Measurements from ENCODE around the gene C19orf85.

GRCh38 chr19:55500368-55500952 is 35.9 kb upstream of the C19orf85 start:
- TF ChIP-seq, protein P1, sequence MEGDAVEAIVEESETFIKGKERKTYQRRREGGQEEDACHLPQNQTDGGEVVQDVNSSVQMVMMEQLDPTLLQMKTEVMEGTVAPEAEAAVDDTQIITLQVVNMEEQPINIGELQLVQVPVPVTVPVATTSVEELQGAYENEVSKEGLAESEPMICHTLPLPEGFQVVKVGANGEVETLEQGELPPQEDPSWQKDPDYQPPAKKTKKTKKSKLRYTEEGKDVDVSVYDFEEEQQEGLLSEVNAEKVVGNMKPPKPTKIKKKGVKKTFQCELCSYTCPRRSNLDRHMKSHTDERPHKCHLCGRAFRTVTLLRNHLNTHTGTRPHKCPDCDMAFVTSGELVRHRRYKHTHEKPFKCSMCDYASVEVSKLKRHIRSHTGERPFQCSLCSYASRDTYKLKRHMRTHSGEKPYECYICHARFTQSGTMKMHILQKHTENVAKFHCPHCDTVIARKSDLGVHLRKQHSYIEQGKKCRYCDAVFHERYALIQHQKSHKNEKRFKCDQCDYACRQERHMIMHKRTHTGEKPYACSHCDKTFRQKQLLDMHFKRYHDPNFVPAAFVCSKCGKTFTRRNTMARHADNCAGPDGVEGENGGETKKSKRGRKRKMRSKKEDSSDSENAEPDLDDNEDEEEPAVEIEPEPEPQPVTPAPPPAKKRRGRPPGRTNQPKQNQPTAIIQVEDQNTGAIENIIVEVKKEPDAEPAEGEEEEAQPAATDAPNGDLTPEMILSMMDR (IDR thresholded peaks at IDR 0.05; ENCODE audit: low read depth, low read length), result no peak
- no peak for TF ChIP-seq EZH2phosphoT487 (IDR thresholded peaks at IDR 0.05; ENCODE audit: low read depth)
